GM12892 (cell line): Measurements from ENCODE around the gene PCDH15.

Experiments
- DNase-seq: peaks from one replicate; pipeline ENCODE4 v3.0.0; 2011; ENCODE audit not compliant: insufficient read length
- FAIRE-seq: peaks from 2 replicates; lab custom pipeline; 2011; peaks lifted over from hg19 to GRCh38; lab: Jason Lieb, UNC
- POLR2A ChIP-seq: IDR thresholded peaks from 2 replicates; pipeline ENCODE4 v1.6.1; 2011; ENCODE audit warnings: low read depth, low read length, control low read depth
- POLR2AphosphoS5 ChIP-seq: IDR thresholded peaks from 2 replicates; pipeline ENCODE4 v1.6.1; 2011; ENCODE audit warnings: low read depth, low read length, control low read depth
- TAF1 ChIP-seq: IDR thresholded peaks from 2 replicates; pipeline ENCODE4 v1.6.1; 2011; ENCODE audit warnings: low read depth, mild to moderate bottlenecking, control low read depth, low read length, borderline replicate concordance

The PCDH15 gene

DNA sequence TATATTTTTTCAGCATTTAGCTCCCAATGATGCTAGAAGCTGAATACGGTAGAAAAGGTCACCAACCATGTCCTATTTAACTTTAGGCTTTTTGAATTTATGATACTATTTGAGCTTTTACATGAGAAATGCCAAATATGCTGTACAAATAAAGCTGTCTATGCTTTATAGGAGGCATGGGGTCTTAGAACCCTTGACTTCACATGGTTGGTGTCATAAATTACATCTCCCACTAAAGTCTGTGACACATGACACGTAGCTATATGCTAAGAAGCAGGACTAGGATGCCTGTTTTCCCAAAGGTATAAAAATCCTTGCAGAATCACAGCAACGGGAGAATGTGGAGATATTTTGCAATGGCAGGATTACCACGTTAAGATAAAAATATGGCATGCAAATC, 960.4 kb downstream of the PCDH15 start:
- FAIRE-seq = no peak
- no peak for TF ChIP-seq POLR2AphosphoS5
- no peak for TF ChIP-seq TAF1
- TF ChIP-seq POLR2A = no peak
- DNase-seq = no peak

DNA sequence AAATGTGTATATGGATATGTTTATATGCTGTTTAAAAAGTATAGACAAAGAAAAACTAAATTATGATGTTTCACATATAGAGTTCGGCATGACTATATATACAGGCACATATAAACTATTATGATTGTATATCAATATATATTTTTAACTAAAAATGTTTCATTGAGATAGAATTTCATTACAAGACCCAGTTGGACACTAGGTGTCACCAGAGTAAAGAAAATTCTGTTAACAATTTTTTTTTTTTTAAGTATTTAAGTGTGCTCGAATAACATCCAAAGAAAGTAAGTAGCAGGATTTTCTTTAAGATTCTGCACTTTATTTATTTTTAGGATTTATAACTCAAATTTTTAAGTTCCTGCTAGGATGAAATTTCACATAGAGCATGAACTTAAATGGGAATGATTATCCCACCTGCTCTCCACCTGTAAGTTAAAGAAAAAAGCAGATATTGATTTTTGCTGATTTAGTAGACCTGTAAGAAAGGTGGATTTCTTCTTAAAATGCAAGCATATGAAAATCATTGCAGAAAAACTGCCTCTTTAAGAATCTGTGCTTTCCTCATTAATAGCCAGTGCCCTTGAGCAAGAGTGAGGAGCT, 961.5 kb downstream of the PCDH15 start:
- no peak for DNase-seq
- TF ChIP-seq POLR2A (no peak), TAF1 (no peak), POLR2AphosphoS5 (no peak)
- no peak for FAIRE-seq

DNA sequence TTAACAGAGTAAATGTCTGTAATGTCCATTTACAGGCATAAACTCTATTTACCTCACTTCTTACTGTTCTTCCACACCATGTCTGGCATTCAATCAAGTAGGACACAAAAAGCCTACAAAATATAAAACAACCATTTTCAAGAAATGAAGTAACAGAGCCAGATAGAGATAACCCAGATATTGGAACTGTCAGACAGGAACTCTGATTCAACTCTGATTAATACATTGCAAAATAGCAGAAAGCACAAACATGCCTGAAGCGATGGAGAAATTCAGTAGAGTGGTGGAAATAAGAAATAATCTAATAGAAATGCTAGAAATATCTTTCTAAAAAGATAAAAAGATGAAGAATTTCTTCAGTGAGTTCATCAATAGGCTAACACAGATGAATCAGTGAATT, 964.4 kb downstream of the PCDH15 start:
- TF ChIP-seq TAF1 (no peak), POLR2A (no peak), POLR2AphosphoS5 (no peak)
- no peak for FAIRE-seq
- no peak for DNase-seq

GRCh38 chr10:53833908-53834307, 967.1 kb downstream of the PCDH15 start:
- FAIRE-seq = no peak
- TF ChIP-seq TAF1 (no peak), POLR2AphosphoS5 (no peak), POLR2A (no peak)

GRCh38 chr10:53827261-53827660, 973.8 kb downstream of the PCDH15 start:
- no peak for TF ChIP-seq TAF1
- TF ChIP-seq POLR2AphosphoS5 = no peak
- TF ChIP-seq POLR2A = no peak
- no peak for DNase-seq
- no peak for FAIRE-seq

More at GRCh38 chr10:53833908-53834307, 967.1 kb downstream of the PCDH15 start:
- no peak for DNase-seq

- TF ChIP-seq POLR2A (no peak), POLR2AphosphoS5 (no peak), TAF1 (no peak)
- no peak for DNase-seq
- FAIRE-seq = no peak
Observed at GRCh38 chr10:53808677-53809372, 992.2 kb downstream of the PCDH15 start.

- DNase-seq (no peak), FAIRE-seq (no peak)
- no peak for TF ChIP-seq POLR2A
- TF ChIP-seq POLR2AphosphoS5 = no peak
- no peak for TF ChIP-seq TAF1
Observed at GRCh38 chr10:53786236-53786900, 1014.7 kb downstream of the PCDH15 start.

GRCh38 chr10:53771701-53772100, 1029.3 kb downstream of the PCDH15 start:
- FAIRE-seq (no peak), DNase-seq (no peak)
- TF ChIP-seq POLR2AphosphoS5 (no peak), POLR2A (no peak), TAF1 (no peak)

GRCh38 chr10:53770903-53771302, 1030.1 kb downstream of the PCDH15 start:
- DNase-seq = no peak
- FAIRE-seq = no peak
- TF ChIP-seq POLR2A (no peak), TAF1 (no peak), POLR2AphosphoS5 (no peak)

DNA sequence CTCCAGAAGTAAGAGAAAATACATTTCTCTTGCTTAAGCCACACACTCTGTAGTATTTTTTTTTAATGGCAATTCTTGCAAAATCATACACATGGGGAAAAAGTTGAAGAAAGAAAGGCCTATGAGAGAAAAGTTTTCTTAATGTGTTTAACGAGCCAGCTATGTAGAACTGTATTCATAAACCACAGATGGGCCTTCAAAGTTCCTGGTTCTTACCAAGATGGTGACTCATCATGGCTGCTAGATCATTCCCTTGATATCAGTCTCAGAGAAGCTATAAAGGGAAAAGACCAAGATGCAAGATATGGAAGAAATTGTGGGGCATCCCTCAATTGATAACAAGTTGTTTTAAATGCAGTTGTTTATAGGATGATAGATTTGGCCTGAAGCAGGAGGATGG, 1035.7 kb downstream of the PCDH15 start:
- FAIRE-seq (no peak), DNase-seq (no peak)
- no peak for TF ChIP-seq POLR2A
- TF ChIP-seq POLR2AphosphoS5 = no peak
- TF ChIP-seq TAF1 = no peak

DNA sequence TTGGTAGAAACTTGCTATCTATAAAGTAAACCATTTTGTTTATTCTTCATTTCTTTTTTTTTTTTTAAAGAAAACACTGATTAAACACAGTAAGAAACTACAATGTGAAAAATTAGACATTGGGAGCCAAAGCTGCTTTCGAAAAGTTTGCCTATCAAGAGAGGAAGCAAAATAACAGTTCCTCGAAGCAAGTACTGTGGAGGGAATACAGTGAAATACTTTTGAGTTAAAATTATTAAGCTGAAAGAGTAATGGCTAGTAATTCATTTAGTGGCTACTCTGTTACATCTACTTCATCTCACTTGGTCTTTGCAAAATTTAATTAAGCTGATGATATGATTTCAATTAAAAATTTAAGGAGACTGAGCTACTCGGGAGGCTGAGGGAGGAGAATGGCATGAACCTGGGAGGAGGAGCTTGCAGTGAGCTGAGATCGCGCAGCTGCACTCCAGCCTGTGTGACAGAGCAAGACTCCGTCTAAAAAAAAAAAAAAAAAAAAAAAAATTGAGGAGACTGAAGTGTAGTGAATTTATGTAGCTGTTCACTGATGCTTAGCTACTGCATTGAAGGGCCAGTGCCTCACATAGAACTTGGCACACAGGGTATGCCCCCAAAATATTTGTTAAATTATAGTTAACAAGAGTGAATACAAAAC, 1046.3 kb downstream of the PCDH15 start:
- TF ChIP-seq POLR2AphosphoS5 (no peak), TAF1 (no peak), POLR2A (no peak)
- FAIRE-seq = no peak
- no peak for DNase-seq
